Measurements from ENCODE around the gene TNPO1. TPM values are rescaled to one million over a fixed set of nuclear protein-coding genes. Genes with fewer than 3 reads are reported as not detected.

Gene TNPO1
- total RNA-seq, 1 donor from 2014 or later = 72.7 TPM

- intact Hi-C loops (cut with DNase I) = no loop called here
- Histone ChIP-seq H3K4me1 (peaks cover 31% of the 10 kb centered on the region), H3K27me3 (no peaks in the 10 kb centered on the region), H3K27ac (peak overlapping the region; percentile 96), H3K9me3 (no peaks in the 10 kb centered on the region), H3K4me3 (peak overlapping the region; percentile 69 to 97), H3K36me3 (no peaks in the 10 kb centered on the region)
- TF ChIP-seq CTCF (IDR thresholded peaks at IDR 0.05) = no peak
- no peak for TF ChIP-seq POLR2A (IDR thresholded peaks at IDR 0.05)
- TF ChIP-seq POLR2AphosphoS5 (IDR thresholded peaks at IDR 0.05; ENCODE audit: insufficient read depth in 1 of 2, low read depth in 1 of 2) = no peak
- no peak for DNase-seq (ENCODE audit: extremely low spot score in 2 of 2)
These were observed 1.3 kb downstream of the TNPO1 start for GRCh38 chr5:72817671-72818266.

GRCh38 chr5:72818866-72819534 lies 2.5 kb downstream of the TNPO1 start:
- no peaks in the 10 kb centered on the region for H3K9me3 ChIP-seq
- H3K4me1 ChIP-seq = peaks cover 31% of the 10 kb centered on the region
- DNase-seq (ENCODE audit: extremely low spot score in 2 of 2) = no peak
- intact Hi-C loops (cut with DNase I) = no loop called here
- no peaks in the 10 kb centered on the region for H3K27me3 ChIP-seq
- H3K27ac ChIP-seq = no peak overlapping the region
- peak in 2 of 3 experiments; percentile 30 to 56 for TF ChIP-seq CTCF (IDR thresholded peaks at IDR 0.05)
- peak in 1 of 2 donors; percentile 22 for TF ChIP-seq POLR2AphosphoS5 (IDR thresholded peaks at IDR 0.05; ENCODE audit: insufficient read depth in 1 of 2, low read depth in 1 of 2)
- no peak for TF ChIP-seq POLR2A (IDR thresholded peaks at IDR 0.05)
- H3K36me3 ChIP-seq = no peaks in the 10 kb centered on the region
- peak overlapping the region in 1 of 2 donors; percentile 69 for H3K4me3 ChIP-seq

- DNase-seq (ENCODE audit: extremely low spot score in 2 of 2) = no peak
- H3K27ac ChIP-seq = no peak overlapping the region
- no peaks in the 10 kb centered on the region for H3K27me3 ChIP-seq
- intact Hi-C loops (cut with DNase I) = no loop called here
- TF ChIP-seq CTCF (IDR thresholded peaks at IDR 0.05) (no peak), POLR2AphosphoS5 (IDR thresholded peaks at IDR 0.05; ENCODE audit: insufficient read depth in 1 of 2, low read depth in 1 of 2) (no peak), POLR2A (IDR thresholded peaks at IDR 0.05) (no peak)
- H3K9me3 ChIP-seq = no peaks in the 10 kb centered on the region
- no peaks in the 10 kb centered on the region for H3K36me3 ChIP-seq
- peaks cover 26% of the 10 kb centered on the region for H3K4me1 ChIP-seq
- no peak overlapping the region for H3K4me3 ChIP-seq
These were observed 5.3 kb downstream of the TNPO1 start for GRCh38 chr5:72821776-72822175.

GRCh38 chr5:72822944-72823343 lies 6.5 kb downstream of the TNPO1 start:
- DNase-seq (ENCODE audit: extremely low spot score in 2 of 2) = no peak
- no peak overlapping the region for H3K27ac ChIP-seq
- no peaks in the 10 kb centered on the region for H3K27me3 ChIP-seq
- peaks cover 22% of the 10 kb centered on the region for H3K4me1 ChIP-seq
- H3K9me3 ChIP-seq = no peaks in the 10 kb centered on the region
- H3K36me3 ChIP-seq = no peaks in the 10 kb centered on the region
- TF ChIP-seq POLR2A (IDR thresholded peaks at IDR 0.05) = no peak
- no peak for TF ChIP-seq POLR2AphosphoS5 (IDR thresholded peaks at IDR 0.05; ENCODE audit: insufficient read depth in 1 of 2, low read depth in 1 of 2)
- TF ChIP-seq CTCF (IDR thresholded peaks at IDR 0.05) = no peak
- intact Hi-C loops (cut with DNase I) = no loop called here
- no peak overlapping the region for H3K4me3 ChIP-seq

GRCh38 chr5:72829707-72830106 lies 13.2 kb downstream of the TNPO1 start:
- no peaks in the 10 kb centered on the region for H3K36me3 ChIP-seq
- TF ChIP-seq POLR2AphosphoS5 (IDR thresholded peaks at IDR 0.05; ENCODE audit: insufficient read depth in 1 of 2, low read depth in 1 of 2) (no peak), CTCF (IDR thresholded peaks at IDR 0.05) (no peak), POLR2A (IDR thresholded peaks at IDR 0.05) (no peak)
- intact Hi-C loops (cut with DNase I) = no loop called here
- H3K27me3 ChIP-seq = no peaks in the 10 kb centered on the region
- no peaks in the 10 kb centered on the region for H3K9me3 ChIP-seq
- H3K4me1 ChIP-seq = peaks cover 18% of the 10 kb centered on the region
- no peak overlapping the region for H3K27ac ChIP-seq
- no peak for DNase-seq (ENCODE audit: extremely low spot score in 2 of 2)
- no peak overlapping the region for H3K4me3 ChIP-seq
